K562 (cell line): Measurements from ENCODE around the gene KLHL29. TPM values are rescaled to one million over a fixed set of nuclear protein-coding genes. Genes with fewer than 3 reads are reported as not detected.

Source experiments
- CBX3 ChIP-seq, 2 experiments: IDR thresholded peaks; 1 replicate in 1 of 2; 2 replicates in 1 of 2; pipeline ENCODE4 v1.6.1; 2012; ENCODE audit warnings: inconsistent platforms in 2 of 2, low read length in 2 of 2, borderline replicate concordance in 1 of 2, control low read depth in 1 of 2
- CCAR2 ChIP-seq: fragments of 200-400 bp; formaldehyde crosslinking; IDR thresholded peaks from 2 replicates; pipeline ENCODE4 v1.6.1; 2017; ENCODE audit warnings: mild to moderate bottlenecking, low read depth, low read length
- ETS2 ChIP-seq: IDR thresholded peaks from 2 replicates; pipeline ENCODE4 v1.6.1; 2016; ENCODE audit warnings: borderline replicate concordance, missing genetic modification characterization, mild to moderate bottlenecking, moderate library complexity, missing compliant biosample characterization; ENCODE audit not compliant: poor library complexity, severe bottlenecking
- KDM2B ChIP-seq: fragments of 250-450 bp; sonication (Bioruptor Pico); IDR thresholded peaks from 2 replicates; pipeline ENCODE4 v1.8.0; 2021; ENCODE audit warnings: mild to moderate bottlenecking, moderate library complexity
- RREB1 ChIP-seq: fragments of 250-450 bp; sonication (Bioruptor Pico); IDR thresholded peaks from 2 replicates; pipeline ENCODE4 v1.4.0; 2020
- ZNF253 ChIP-seq: fragments of 250-450 bp; sonication (Bioruptor Pico); conservative IDR thresholded peaks from 2 replicates; pipeline ENCODE4 v1.6.1; 2021; ENCODE audit warnings: mild to moderate bottlenecking
- ZNF75A ChIP-seq: fragments of 450-650 bp; formaldehyde crosslinking; IDR thresholded peaks from 2 replicates; pipeline ENCODE4 v1.4.0; 2020; ENCODE audit warnings: mild to moderate bottlenecking
- polyA plus RNA-seq, 8 experiments: library from polyadenylated mRNA; depleted of rRNA in 4 of 8; stranded (reverse) in 5 of 8; unstranded in 3 of 8; fragments of >200 nt; fragmentation: Nextera tagmentation in 2 of 8; fragmentation: Illumina TruSeq in 1 of 8; extraction: Ambion mirVana in 2 of 8; extraction: Trizol in 1 of 8; gene quantifications; 2 replicates each; pipeline versions ENCODE4 v1.2.1 to v1.2.3, GENCODE V29; 2011 to 2014; ENCODE audit warnings: inconsistent platforms in 1 of 8, missing spikeins in 1 of 8
- total RNA-seq, 7 experiments: library from RNA; depleted of rRNA in 6 of 7; stranded (reverse); fragments of >200 nt in 6 of 7; fragmentation: Illumina TruSeq in 2 of 7; extraction: Trizol in 2 of 7; gene quantifications; 2 replicates each; pipeline versions ENCODE4 v1.2.1 to v1.2.3, GENCODE V29; 2011 to 2021; ENCODE audit warnings: low replicate concordance in 1 of 7

Gene KLHL29
- total and polyA plus RNA-seq, 9 of the 15 experiments (the other 6 are each of a cell fraction or from before 2014, with no cell fraction given) = 0.03 to 0.31 (median 0.08) TPM; not detected in 1

- no peak for TF ChIP-seq RREB1 (CRISPR knock-in tag)
- no peak for TF ChIP-seq CBX3 (IDR thresholded peaks at IDR 0.05; ENCODE audit: borderline replicate concordance in 1 of 2, low read length in 2 of 2)
- no peak for TF ChIP-seq CCAR2
- no peak for TF ChIP-seq KDM2B (CRISPR knock-in tag)
- no peak for TF ChIP-seq ETS2 (tag)
- no peak for TF ChIP-seq ZNF253
- no peak for TF ChIP-seq ZNF75A (CRISPR knock-in tag)
- TF ChIP-seq, all 486 proteins: peak for 0
Measured at GRCh38 chr2:23543728-23544127, 158.7 kb downstream of the KLHL29 start (continued).
